T-cell (primary cell): Measurements from ENCODE around the gene ANK3. TPM values are rescaled to one million over a fixed set of nuclear protein-coding genes. Genes with fewer than 3 reads are reported as not detected.

ENCODE experiments used
- ATAC-seq, 4 experiments: fragments of 200-7000 bp in 3 of 4; fragments of 150-1000 bp in 1 of 4; cut with Tn5 transposase; replicated peaks in 1 of 4; 1 replicate in 3 of 4; 2 replicates in 1 of 4; pipeline ENCODE4 v1.10.0; 2021; ENCODE audit warnings: moderate library complexity in 3 of 4, mild to moderate bottlenecking in 2 of 4, moderate number of reproducible peaks in 1 of 4
- CTCF ChIA-PET, 2 donors: fragments of 300-600 bp; sonication (Branson Sonifier 250); formaldehyde crosslinking; loops; one replicate each; lab custom pipeline; 2022; ENCODE audit warnings: antibody characterized with exemption in 2 of 2; lab: Charles Lee
- POLR2A ChIA-PET, 2 donors: fragments of 300-600 bp; sonication (Branson Sonifier 250); formaldehyde crosslinking; loops; one replicate each; lab custom pipeline; 2022; ENCODE audit warnings: antibody characterized with exemption in 2 of 2; lab: Charles Lee
- DNase-seq, 35 experiments: peaks; one replicate each; pipeline versions ENCODE4 v3.0.0 to v3.0.0-alpha.2; 2013 to 2023
- H3K27ac ChIP-seq: one replicate; pipeline ENCODE4 v1.5.1; 2013; ENCODE audit warnings: low read length
- H3K27me3 ChIP-seq, 2 experiments: replicated peaks in 1 of 2; 1 replicate in 1 of 2; 2 replicates in 1 of 2; pipeline versions ENCODE4 v1.6.1 to v1.7.0; 2013; ENCODE audit warnings: low read length in 1 of 2, mixed read lengths in 1 of 2; ENCODE audit not compliant: control insufficient read depth in 2 of 2, insufficient read depth in 2 of 2; ENCODE audit errors: extremely low read depth in 1 of 2
- H3K36me3 ChIP-seq, 2 donors: 1 replicate in 1 of 2; 2 replicates in 1 of 2; pipeline versions ENCODE4 v1.6.1 to v1.7.0; 2013; ENCODE audit warnings: low read length in 1 of 2; ENCODE audit not compliant: control insufficient read depth in 2 of 2, insufficient read depth in 1 of 2; ENCODE audit errors: extremely low read depth in 1 of 2
- H3K4me1 ChIP-seq, 2 experiments: 1 replicate in 1 of 2; 2 replicates in 1 of 2; pipeline versions ENCODE4 v1.6.1 to v1.7.0; 2013; ENCODE audit warnings: low read length in 2 of 2, mixed read lengths in 1 of 2; ENCODE audit not compliant: insufficient read depth in 2 of 2, control insufficient read depth in 1 of 2; ENCODE audit errors: extremely low read depth in 1 of 2
- H3K4me3 ChIP-seq, 2 donors: 1 replicate in 1 of 2; 2 replicates in 1 of 2; pipeline versions ENCODE4 v1.5.1 to v1.7.0; 2013; ENCODE audit warnings: mild to moderate bottlenecking in 2 of 2, low read length in 1 of 2, moderate library complexity in 1 of 2; ENCODE audit not compliant: control insufficient read depth in 1 of 2; ENCODE audit errors: extremely low read depth in 1 of 2
- H3K9me3 ChIP-seq: 2 replicates; pipeline ENCODE4 v1.7.0; 2013
- H3K27ac Mint-ChIP-seq, 2 donors: one replicate each; pipeline ENCODE4 v1.8.0; 2020 to 2021; ENCODE audit warnings: mild to moderate bottlenecking in 2 of 2, mixed read lengths in 2 of 2
- H3K27me3 Mint-ChIP-seq, 2 donors: one replicate each; pipeline ENCODE4 v1.8.0; 2021 to 2022; ENCODE audit warnings: mixed read lengths in 2 of 2
- H3K36me3 Mint-ChIP-seq: one replicate; pipeline ENCODE4 v1.8.0; 2021; ENCODE audit warnings: mixed read lengths
- H3K4me1 Mint-ChIP-seq, 3 donors: one replicate each; pipeline ENCODE4 v1.8.0; 2020 to 2022; ENCODE audit warnings: mixed read lengths in 3 of 3, mild to moderate bottlenecking in 1 of 3
- H3K4me3 Mint-ChIP-seq, 3 donors: one replicate each; pipeline ENCODE4 v1.8.0; 2020 to 2022; ENCODE audit warnings: mild to moderate bottlenecking in 3 of 3, mixed read lengths in 3 of 3, moderate library complexity in 3 of 3
- H3K9me3 Mint-ChIP-seq, 3 donors: one replicate each; pipeline ENCODE4 v1.8.0; 2020 to 2022; ENCODE audit warnings: mixed read lengths in 3 of 3
- WGBS: methylation state at CpG from one replicate; pipeline ENCODE4 v1.1.5; 2013; ENCODE audit warnings: missing lambda C conversion rate; ENCODE audit not compliant: insufficient coverage; 5-methylcytosine and 5-hydroxymethylcytosine counted together
- total RNA-seq, 35 experiments: library from RNA in 6 of 35; stranded (reverse) in 6 of 35; fragments of 120-200 nt in 1 of 35; gene quantifications; one replicate each; pipeline versions ENCODE4 v1.2.1 to v1.2.4 and lab custom pipeline; 2013 to 2026

The ANK3 gene
- total RNA-seq, 5 donors from 2014 or later (not counting 1 experiment from before 2014, with no cell fraction given), result 43.0 to 74.8 (median 56.7) TPM

DNA sequence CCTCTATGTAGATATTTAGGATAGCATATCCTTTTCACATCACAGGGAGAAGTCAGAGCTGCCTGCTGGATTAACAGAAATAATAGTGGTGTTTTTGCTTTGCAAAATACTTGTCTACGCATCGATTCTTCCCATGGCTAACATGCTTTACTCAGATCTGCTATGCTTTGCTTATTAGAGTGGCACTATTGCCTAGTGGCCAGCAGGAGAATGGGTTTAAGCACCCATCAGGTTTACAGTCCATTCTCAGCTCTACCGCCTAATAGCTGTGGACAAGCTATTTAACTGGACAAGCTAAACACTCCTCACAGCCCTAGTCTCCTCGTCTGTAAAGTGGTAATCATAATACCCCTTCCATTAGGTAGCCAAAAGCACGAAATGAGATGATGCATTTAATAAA, 265.1 kb downstream of the ANK3 start:
- POLR2A ChIA-PET, result interaction anchor here in 1 of 2 donors (0.8 kb wide), 1 partner anchor 54 kb away, joined by 3 read pairs; no protein-coding TSS in a partner anchor

GRCh38 chr10:60123668-60124067, 266.0 kb downstream of the ANK3 start:
- Histone ChIP-seq H3K4me1 (no peaks in the 10 kb centered on the region), H3K36me3 (no peaks in the 10 kb centered on the region), H3K9me3 (no peaks in the 10 kb centered on the region), H3K27ac (no peak overlapping the region), H3K4me3 (no peak overlapping the region), H3K27me3 (no peaks in the 10 kb centered on the region)
- peaks cover 3% of the 10 kb centered on the region for H3K36me3 Mint-ChIP-seq
- H3K27ac Mint-ChIP-seq, result no peak overlapping the region
- CTCF ChIA-PET, result no interaction called here
- H3K4me1 Mint-ChIP-seq, result peaks cover 0 to 6% (median 0%) of the 10 kb centered on the region in 3 donors
- H3K9me3 Mint-ChIP-seq, result no peaks in the 10 kb centered on the region
- 80% methylated on average over 2 of the region's 2 CpGs for WGBS
- H3K4me3 Mint-ChIP-seq, result no peak overlapping the region
- no peaks in the 10 kb centered on the region for H3K27me3 Mint-ChIP-seq
- no peak for DNase-seq
- POLR2A ChIA-PET, result no interaction called here
- no peak for ATAC-seq

More for the DNA sequence above, 265.1 kb downstream of the ANK3 start:
- H3K27me3 Mint-ChIP-seq, result no peaks in the 10 kb centered on the region
- Histone ChIP-seq H3K4me1 (no peaks in the 10 kb centered on the region), H3K4me3 (no peak overlapping the region), H3K36me3 (no peaks in the 10 kb centered on the region), H3K27ac (no peak overlapping the region), H3K9me3 (no peaks in the 10 kb centered on the region), H3K27me3 (no peaks in the 10 kb centered on the region)
- DNase-seq (no peak), ATAC-seq (no peak)
- peaks cover 3% of the 10 kb centered on the region for H3K36me3 Mint-ChIP-seq
- no peak overlapping the region for H3K27ac Mint-ChIP-seq
- no peaks in the 10 kb centered on the region for H3K9me3 Mint-ChIP-seq
- CTCF ChIA-PET, result no interaction called here
- no peak overlapping the region for H3K4me3 Mint-ChIP-seq
- H3K4me1 Mint-ChIP-seq, result peaks cover 0 to 6% (median 0%) of the 10 kb centered on the region in 3 donors
- WGBS, result no CpG with 5 or more reads among the region's 5 CpGs

DNA sequence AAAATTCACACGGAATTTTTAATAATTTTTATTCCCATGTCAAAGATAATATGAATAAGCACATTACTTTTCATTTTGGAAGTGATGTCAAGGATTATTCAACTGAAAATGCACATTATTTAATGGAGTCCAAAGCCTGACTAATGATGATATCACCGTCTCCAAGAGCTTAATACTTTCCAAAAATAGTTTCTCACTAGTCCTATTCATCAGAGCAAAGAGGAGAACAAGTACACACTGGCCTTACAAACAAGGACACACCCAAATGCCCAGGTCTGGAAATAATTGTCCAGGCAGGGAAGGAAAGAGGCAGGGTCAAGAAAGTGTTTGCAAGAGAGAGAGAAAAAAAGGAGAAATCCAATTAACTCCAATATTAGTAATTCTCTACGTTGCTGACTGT, 266.5 kb downstream of the ANK3 start:
- no peaks in the 10 kb centered on the region for H3K4me1 ChIP-seq
- Mint-ChIP-seq H3K9me3 (no peaks in the 10 kb centered on the region), H3K27ac (no peak overlapping the region), H3K36me3 (peaks cover 3% of the 10 kb centered on the region), H3K4me3 (no peak overlapping the region), H3K27me3 (no peaks in the 10 kb centered on the region), H3K4me1 (peaks cover 0 to 6% (median 0%) of the 10 kb centered on the region in 3 donors)
- no peaks in the 10 kb centered on the region for H3K27me3 ChIP-seq
- ChIA-PET CTCF (no interaction called here), POLR2A (no interaction called here)
- no peak overlapping the region for H3K4me3 ChIP-seq
- WGBS, result no CpG with 5 or more reads among the region's 3 CpGs
- ATAC-seq (no peak), DNase-seq (no peak)
- no peaks in the 10 kb centered on the region for H3K9me3 ChIP-seq
- no peak overlapping the region for H3K27ac ChIP-seq
- no peaks in the 10 kb centered on the region for H3K36me3 ChIP-seq

GRCh38 chr10:60122190-60122589, 267.5 kb downstream of the ANK3 start:
- DNase-seq, result no peak
- no peaks in the 10 kb centered on the region for H3K9me3 ChIP-seq
- Mint-ChIP-seq H3K4me1 (peaks cover 0 to 6% (median 0%) of the 10 kb centered on the region in 3 donors), H3K27me3 (no peaks in the 10 kb centered on the region), H3K36me3 (peaks cover 3% of the 10 kb centered on the region), H3K27ac (no peak overlapping the region), H3K4me3 (no peak overlapping the region), H3K9me3 (no peaks in the 10 kb centered on the region)
- POLR2A ChIA-PET, result no interaction called here
- CTCF ChIA-PET, result no interaction called here
- no peak overlapping the region for H3K4me3 ChIP-seq
- no peaks in the 10 kb centered on the region for H3K4me1 ChIP-seq
- no CpG with 5 or more reads among the region's 2 CpGs for WGBS
- no peaks in the 10 kb centered on the region for H3K36me3 ChIP-seq
- no peak overlapping the region for H3K27ac ChIP-seq
- H3K27me3 ChIP-seq, result no peaks in the 10 kb centered on the region
- no peak for ATAC-seq

- CTCF ChIA-PET, result interaction anchor here (0.5 to 1.6 kb wide), 5 partner anchors 13 to 654 kb away, joined by 3 to 6 read pairs (median 4); no protein-coding TSS in a partner anchor
- Histone ChIP-seq H3K36me3 (no peaks in the 10 kb centered on the region), H3K27ac (no peak overlapping the region), H3K4me1 (no peaks in the 10 kb centered on the region), H3K9me3 (no peaks in the 10 kb centered on the region), H3K4me3 (no peak overlapping the region), H3K27me3 (no peaks in the 10 kb centered on the region)
- WGBS, result no CpG with 5 or more reads among the region's 6 CpGs
- Mint-ChIP-seq H3K4me1 (no peaks in the 10 kb centered on the region), H3K27ac (no peak overlapping the region), H3K9me3 (no peaks in the 10 kb centered on the region), H3K27me3 (no peaks in the 10 kb centered on the region), H3K4me3 (no peak overlapping the region), H3K36me3 (no peaks in the 10 kb centered on the region)
- ATAC-seq (peak in 3 of 4 experiments; percentile 35 to 58 (median 49)), DNase-seq (peak in 4 of 35 experiments; percentile 1 to 41 (median 2))
- POLR2A ChIA-PET, result interaction anchor here in 1 of 2 donors (0.6 kb wide), 1 partner anchor 42 kb away, joined by 3 read pairs; no protein-coding TSS in a partner anchor
These were observed 274.7 kb downstream of the ANK3 start for GRCh38 chr10:60114765-60115586.

GRCh38 chr10:60110739-60111138, 278.9 kb downstream of the ANK3 start:
- no CpG with 5 or more reads among the region's 6 CpGs for WGBS
- Mint-ChIP-seq H3K27me3 (no peaks in the 10 kb centered on the region), H3K36me3 (peaks cover 1% of the 10 kb centered on the region), H3K4me1 (no peaks in the 10 kb centered on the region), H3K27ac (no peak overlapping the region), H3K9me3 (no peaks in the 10 kb centered on the region), H3K4me3 (no peak overlapping the region)
- no peaks in the 10 kb centered on the region for H3K4me1 ChIP-seq
- ChIA-PET CTCF (no interaction called here), POLR2A (no interaction called here)
- ATAC-seq (no peak), DNase-seq (no peak)
- H3K9me3 ChIP-seq, result no peaks in the 10 kb centered on the region
- H3K36me3 ChIP-seq, result no peaks in the 10 kb centered on the region
- no peaks in the 10 kb centered on the region for H3K27me3 ChIP-seq
- H3K27ac ChIP-seq, result no peak overlapping the region
- H3K4me3 ChIP-seq, result no peak overlapping the region
